HG03439 (cell line): ENCODE measurements around the gene USHBP1.

Source experiments
- ATAC-seq: cut with Tn5 transposase; IDR thresholded peaks from one replicate; pipeline ENCODE4 v1.9.1; 2021; ENCODE audit warnings: mild to moderate bottlenecking, moderate library complexity; ENCODE audit not compliant: unreplicated experiment

USHBP1 gene

DNA sequence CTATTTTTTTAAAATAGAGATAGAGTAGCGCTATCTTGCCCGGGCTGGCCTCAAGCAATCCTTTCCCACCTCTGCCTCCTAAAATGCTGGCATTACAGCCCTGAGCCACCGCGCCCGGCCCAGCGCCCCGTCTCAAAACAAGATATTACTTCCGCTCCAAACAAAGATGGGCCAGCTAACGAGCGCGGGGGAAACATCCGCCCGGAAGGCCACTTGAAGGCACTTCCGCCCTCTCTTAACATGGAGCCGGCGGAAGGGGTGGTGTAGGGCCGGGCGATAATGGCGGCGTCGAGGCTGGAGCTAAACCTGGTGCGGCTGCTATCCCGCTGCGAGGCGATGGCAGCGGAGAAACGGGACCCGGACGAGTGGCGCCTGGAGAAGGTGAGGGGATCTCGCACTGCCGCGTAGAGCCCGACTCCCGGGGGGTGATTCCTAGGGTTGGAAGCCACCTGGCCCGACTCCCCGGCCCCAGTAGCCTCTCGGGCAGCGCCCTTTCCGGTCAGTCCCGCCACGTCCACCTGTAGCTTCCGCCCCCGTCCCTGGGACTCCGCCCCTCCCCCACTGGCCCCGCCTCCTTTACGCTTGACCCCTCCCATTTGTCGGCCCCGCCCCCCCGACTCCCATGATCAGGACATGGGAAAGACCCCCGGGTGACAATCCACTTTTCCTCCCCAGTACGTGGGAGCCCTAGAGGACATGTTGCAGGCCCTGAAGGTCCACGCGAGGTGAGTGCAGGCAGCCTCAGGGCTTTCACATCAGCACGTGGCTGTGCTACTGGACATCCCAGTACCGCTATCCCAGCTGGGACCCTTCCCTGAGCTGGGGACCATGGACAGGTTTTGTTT lies 49.2 kb downstream of the USHBP1 start, which contains the start of gene USE1:
Gene USE1, plus strand, starts transcription at position 231 of the 845 bp plus-strand sequence. Its CDS starts 49 bp downstream, at position 280.
- peak; percentile 70 for ATAC-seq

DNA sequence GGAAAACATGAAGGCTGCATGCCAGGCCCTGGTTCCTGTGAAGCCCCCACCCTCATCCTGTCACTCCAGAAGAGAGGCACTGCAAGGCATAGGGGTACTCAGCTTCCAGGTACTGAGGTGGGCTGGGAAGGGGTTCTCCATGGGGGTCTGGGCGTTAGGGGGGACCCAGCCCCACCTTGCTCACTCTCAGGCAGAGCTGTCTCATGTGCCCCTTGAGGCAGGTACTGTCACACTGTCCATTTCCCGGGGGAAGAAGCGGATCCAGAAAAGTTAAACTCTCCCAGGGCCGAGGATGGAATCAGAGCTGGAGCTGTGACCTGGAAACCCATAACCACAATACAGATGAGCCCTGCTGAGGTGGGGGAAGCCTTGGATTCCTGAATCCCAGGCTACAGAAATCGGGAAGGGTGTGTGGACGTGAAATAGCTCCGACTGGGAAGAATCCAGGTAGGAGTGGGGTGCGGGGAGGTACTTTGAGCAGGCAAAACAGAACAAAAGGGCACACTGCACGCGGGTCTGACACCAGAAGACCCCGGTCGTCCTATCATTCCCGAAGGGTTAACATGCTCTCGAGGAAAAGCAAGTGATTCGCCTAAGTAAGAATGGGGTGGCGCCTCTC lies 49.9 kb downstream of the USHBP1 start:
- ATAC-seq, result no peak

DNA sequence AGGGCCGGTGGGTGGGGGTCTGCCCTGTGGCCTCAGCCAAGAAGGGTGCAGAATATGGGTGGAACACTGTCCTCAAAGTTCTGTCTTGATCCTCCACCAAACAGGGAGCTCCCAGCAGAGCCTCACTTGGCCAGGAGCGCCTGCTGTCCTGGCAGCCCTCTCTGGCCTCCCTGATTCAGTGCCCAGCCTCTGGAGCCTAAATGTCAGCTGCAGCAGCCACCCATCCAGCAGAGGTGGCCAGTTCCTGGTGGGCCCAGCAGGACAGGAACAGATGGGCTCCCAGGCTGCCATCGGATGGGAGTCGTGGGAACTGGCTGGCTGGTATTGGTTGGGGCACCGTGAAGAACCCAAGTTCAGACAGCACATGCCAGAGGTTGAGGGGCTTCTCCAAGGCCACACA lies 51.2 kb downstream of the USHBP1 start:
- ATAC-seq, result no peak

DNA sequence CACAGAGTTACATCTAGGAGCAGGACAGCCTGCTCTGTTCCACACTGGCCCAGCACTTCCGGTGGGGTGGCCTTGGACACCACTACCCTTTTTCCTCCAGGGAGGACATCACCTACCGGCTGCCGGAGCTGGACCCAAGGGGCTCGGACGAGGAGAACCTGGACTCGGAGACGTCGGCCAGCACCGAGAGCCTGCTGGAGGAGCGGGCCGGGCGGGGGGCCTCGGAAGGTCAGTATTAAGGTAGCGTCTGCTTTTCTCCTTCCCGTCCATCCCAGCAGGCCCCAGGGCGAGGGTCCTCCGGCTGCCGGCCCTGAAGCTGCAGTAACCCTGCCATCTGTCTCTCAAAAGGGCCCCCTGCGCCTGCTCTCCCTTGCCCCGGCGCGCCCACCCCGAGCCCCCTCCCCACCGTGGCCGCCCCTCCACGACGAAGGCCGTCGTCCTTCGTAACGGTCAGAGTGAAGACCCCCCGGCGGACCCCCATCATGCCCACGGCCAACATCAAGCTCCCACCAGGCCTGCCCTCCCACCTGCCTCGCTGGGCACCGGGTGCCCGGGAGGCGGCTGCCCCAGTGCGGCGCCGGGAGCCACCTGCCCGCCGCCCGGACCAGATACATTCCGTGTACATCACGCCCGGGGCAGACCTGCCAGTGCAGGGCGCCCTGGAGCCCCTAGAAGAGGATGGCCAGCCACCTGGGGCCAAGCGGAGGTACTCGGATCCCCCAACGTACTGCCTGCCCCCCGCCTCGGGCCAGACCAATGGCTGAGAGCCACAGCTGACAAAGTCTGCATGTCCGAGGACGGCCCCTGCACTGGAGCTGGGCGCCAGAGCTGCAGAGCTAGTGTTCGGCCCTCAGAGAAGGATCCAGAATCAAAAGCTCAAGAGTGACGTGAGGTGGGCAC lies 52.7 kb downstream of the USHBP1 start:
- ATAC-seq, result no peak

DNA sequence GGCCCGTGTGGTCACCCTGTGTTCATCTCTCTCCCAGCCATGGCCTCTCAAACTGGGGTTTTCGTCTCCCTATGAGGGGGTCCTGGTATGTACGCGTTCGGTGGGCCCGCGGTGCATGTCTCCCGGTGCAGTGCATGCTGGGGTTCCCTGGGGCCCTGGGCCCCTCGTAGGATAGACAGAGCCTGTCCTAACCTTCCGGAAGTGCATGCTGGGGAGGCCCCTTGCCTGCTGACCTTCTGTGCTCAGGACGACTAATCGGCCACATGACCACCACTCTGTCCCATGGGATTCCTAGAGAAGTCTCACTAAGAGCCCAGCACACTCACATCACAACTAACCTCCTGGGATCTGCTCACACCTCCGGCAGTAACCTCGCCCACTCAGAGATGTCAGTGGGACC lies 54.2 kb downstream of the USHBP1 start:
- no peak for ATAC-seq

DNA sequence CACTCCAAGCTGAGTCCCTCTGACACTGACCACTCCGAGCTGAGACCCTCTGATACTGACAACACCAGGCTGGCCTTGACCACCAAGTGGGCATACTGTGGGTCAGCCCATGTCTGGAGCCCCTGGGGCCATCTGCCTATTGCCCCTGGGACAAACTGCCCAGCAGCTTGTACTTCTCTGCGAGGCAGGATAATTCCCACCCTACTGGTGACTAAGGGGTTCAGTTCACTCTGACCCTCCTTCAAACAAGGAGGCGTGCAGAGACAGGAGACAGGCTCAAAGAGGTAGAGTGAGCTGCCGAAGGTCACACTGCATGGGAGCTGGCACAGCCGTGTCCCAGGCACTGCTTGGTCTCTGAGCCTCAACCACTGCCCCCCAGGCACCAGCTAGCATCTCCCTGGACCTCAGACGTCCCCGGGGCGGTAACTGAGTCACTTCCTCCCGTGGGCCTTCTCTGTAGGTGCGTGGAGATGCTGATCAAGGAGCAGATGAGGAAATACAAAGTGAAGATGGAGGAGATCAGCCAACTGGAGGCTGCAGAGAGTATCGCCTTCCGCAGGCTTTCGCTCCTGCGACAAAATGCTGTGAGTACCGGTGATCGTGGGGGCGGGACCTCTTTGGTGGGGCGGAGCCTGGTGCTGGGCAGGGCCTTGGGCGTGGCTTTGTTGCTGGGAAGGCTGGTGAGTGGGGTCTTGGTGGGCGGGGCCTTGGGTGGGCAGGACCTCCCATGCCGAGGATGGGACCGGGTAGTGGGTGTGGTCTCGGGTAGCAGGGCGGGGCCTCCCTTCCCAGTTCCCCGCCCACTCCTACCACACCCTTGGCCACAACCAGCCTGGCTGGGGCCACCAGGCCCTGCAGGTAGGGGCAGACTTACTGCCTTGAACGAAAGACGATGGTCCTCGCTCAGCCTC lies 55.2 kb downstream of the USHBP1 start:
- ATAC-seq, result no peak

DNA sequence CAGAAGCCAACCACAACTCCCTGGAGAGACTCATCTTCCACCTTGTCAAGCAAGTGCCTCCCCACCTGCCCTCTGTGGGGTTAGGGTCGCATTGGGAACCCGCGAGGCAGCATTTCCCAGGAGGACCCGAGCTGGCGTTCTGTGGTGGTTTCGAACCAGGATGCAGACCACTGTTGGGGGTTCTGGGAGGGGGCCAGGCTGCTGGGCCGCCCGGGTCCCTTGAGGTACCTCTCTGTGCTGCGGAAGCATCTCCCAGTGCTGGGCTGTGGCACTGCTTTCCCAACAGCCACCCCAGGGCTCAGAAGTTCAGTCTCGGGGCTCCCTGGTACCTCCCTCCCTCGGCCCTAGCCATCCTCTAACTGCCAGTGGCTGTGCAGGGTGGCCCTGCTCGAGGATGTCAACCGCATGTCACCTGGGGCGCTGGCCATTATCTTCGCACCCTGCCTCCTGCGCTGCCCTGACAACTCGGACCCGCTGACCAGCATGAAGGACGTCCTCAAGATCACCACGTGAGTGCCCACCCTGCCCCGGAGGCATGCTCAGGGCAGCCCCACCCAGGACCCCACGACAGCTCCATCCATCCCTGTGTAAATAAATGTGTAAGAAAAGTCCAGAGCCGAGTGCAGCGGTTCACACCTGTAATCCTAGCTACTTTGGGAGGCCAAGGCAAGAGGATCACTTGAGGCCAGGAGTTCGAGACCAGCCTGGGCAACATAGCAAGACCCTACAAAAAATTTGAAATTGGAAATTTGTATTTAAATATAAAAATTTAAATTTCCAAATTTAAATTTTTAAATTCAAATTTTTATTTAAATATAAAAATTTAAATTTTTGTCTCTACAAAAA lies 57.6 kb downstream of the USHBP1 start:
- no peak for ATAC-seq

DNA sequence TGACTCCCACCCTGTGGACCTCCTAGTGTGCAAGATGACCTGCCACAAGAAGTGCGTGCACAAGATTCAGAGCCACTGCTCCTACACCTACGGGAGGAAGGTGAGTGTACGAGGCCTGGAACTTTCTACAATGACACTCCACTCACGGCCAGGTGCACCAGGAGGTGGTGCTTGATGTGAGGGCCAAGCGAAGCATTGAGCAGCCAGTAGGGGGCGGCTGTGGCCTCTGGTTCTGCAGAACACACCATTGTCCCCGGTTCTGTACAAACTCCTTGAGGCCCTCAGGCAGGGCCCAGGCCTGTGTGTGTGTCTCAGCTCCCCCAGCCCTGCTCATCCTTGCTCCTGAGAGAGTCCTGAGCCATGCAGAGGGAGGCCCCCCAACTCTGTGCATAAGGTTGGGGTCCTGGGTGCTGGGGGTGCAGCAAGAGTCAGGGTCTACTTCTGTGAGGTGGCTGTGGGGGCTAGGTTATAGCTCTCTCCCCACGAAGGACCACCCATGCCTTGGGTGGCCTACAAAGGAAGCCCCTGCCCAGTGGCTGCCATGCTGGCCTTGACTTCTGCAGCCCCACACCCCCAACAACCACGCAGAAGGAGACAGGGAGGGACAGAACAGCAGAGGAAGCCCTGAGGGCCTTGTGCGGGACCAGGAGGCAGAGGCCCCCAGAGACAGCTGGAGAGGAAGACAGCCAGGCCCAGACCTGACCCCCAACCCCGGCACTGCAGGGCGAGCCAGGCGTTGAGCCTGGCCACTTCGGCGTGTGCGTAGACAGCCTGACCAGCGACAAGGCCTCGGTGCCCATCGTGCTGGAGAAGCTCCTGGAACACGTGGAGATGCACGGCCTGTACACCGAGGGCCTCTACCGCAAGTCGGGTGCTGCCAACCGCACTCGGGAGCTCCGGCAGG lies 59.1 kb downstream of the USHBP1 start:
- ATAC-seq, result no peak

DNA sequence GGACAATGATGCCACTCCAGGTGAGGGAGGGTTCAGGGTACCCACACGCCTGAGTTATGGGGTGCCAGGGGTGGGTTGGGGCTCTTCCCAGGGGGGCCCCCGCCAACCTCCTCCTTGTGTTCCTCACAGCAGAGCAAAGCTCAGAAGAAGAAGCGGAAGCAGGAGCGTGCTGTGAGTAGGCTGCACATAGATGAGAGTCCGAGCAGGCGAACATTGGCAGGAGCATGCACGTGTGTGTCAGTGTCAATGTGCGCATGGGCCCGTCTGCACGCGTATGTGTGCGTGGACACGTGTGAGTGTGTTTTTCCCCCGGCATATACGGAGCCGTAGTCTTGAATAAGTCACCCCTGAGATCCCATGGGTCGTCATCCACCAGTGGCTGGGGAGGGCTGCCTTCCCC lies 61.8 kb downstream of the USHBP1 start:
- no peak for ATAC-seq

DNA sequence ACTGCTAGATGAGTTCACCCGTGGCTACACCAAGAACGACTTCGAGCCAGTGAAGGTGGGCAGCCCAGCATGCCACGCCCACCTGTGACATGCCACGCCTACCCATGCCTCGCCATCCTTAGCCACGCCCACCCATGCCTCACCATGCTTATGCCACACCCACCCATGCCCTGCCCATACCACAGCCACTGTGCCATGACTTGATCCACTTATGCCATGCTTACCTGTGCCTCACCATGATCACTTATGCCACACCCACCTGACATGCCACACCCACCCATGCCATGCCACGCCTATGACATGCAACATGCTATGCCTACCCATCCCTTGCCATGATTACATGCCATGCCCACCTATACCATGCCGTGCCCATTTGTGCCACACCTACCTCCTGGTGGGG lies 62.3 kb downstream of the USHBP1 start:
- ATAC-seq, result no peak

DNA sequence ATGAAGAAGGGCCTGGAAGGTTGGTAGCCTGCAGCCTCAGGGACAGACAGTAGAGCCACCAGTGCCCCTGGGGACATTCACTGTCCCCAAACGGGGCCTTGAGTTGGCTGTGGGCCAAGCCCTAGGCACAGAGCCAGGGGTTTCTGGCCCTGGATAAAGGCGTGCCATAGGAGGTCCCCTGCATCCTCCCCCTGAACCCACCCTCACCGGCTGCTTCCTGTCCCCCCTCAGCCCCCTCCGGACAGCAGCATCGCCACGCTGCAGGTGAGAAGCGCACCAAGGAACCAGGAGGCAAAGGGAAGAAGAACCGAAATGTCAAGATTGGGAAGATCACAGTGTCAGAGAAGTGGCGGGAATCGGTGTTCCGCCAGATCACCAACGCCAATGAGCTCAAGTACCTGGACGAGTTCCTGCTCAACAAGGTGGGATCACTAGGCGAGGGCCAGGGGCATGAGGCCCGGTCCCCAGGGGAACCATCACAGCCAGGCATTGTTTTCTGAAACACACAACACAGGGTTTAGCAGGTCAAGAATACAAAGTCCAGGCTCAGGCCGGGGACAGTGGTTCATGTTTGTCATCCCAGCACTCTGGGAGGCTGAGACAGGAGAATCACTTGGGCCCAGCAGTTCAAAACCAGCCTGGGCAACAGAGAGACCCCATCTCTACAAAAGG lies 64.0 kb downstream of the USHBP1 start:
- ATAC-seq, result no peak
